H1 (cell line): Measurements from ENCODE around the gene ENPP6. TPM values are rescaled to one million over a fixed set of nuclear protein-coding genes. Genes with fewer than 3 reads are reported as not detected.

Experiments used
- BCL11A ChIP-seq, 2 experiments: IDR thresholded peaks; one replicate each; pipeline ENCODE4 v1.6.1; 2011; ENCODE audit warnings: low read depth in 2 of 2, low read length in 2 of 2, mild to moderate bottlenecking in 2 of 2
- FOSL1 ChIP-seq: IDR thresholded peaks from 2 replicates; pipeline ENCODE4 v1.6.1; 2011; ENCODE audit warnings: mild to moderate bottlenecking, low read depth, low read length, moderate library complexity; ENCODE audit not compliant: insufficient read depth
- PHF8 ChIP-seq: fragments of 200-600 bp; sonication (generic); conservative IDR thresholded peaks from 2 replicates; pipeline ENCODE4 v1.7.1; 2012; ENCODE audit warnings: low read depth, mild to moderate bottlenecking, inconsistent platforms, low read length, moderate library complexity
- POU5F1 ChIP-seq: IDR thresholded peaks from 2 replicates; pipeline ENCODE4 v1.6.1; 2011; ENCODE audit warnings: low read depth, mild to moderate bottlenecking, low read length, moderate library complexity
- SP1 ChIP-seq: IDR thresholded peaks from 2 replicates; pipeline ENCODE4 v1.6.1; 2011; ENCODE audit warnings: low read depth, low read length
- SP2 ChIP-seq: IDR thresholded peaks from 2 replicates; pipeline ENCODE4 v1.6.1; 2012; ENCODE audit warnings: mild to moderate bottlenecking, low read length, inconsistent platforms
- polyA plus RNA-seq, 7 experiments: library from polyadenylated mRNA; depleted of rRNA in 3 of 7; stranded (reverse) in 5 of 7; unstranded in 2 of 7; fragments of >200 nt in 5 of 7; fragments of 200-250 nt in 2 of 7; gene quantifications; 1 replicate in 5 of 7; 2 replicates in 1 of 7; 4 replicates in 1 of 7; pipeline versions ENCODE4 v1.2.1 to v1.2.3, GENCODE V29; 2011 to 2013; ENCODE audit warnings: missing spikeins in 2 of 7, mixed read lengths in 2 of 7
- total RNA-seq: library from RNA; stranded (reverse); fragmentation: NEBNext Ultra II Directional; extraction: Animal tissue kit (Norgen Biotek cat#: 25700); gene quantifications from 2 replicates; pipeline ENCODE4 v1.2.1, GENCODE V29; 2021
- TF ChIP-seq, protein P1 (sequence below): fragments of 300-600 bp; sonication (generic); IDR thresholded peaks from 2 replicates; pipeline ENCODE4 v1.7.1; 2012; ENCODE audit warnings: low read length, moderate library complexity, mild to moderate bottlenecking, inconsistent platforms; ENCODE audit not compliant: insufficient replicate concordance

The ENPP6 gene
- total and polyA plus RNA-seq, 2 of the 8 experiments (the other 6 are each of a cell fraction or from before 2014, with no cell fraction given), result 0.11 to 0.20 TPM

DNA sequence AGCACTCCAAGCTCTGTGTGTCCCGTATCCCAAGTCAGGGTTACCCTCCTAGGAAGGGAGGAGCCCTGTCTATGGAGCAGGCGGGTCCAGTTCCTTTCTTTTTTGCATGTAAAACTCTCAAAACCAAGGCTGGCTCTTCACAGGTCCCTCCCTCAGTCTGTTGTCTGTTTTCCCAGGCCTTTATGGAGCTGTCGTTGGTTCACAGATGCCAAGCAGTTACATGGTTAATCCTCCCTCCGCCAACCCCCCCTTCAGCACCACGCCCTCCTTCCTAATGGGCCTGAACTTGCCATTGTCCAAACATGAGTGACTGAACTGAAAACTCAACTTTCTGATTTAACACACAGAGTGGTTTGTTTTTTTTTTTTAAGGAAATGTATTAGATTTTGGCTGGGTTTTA, 164.2 kb downstream of the ENPP6 start (continued):
- TF ChIP-seq, protein P1, sequence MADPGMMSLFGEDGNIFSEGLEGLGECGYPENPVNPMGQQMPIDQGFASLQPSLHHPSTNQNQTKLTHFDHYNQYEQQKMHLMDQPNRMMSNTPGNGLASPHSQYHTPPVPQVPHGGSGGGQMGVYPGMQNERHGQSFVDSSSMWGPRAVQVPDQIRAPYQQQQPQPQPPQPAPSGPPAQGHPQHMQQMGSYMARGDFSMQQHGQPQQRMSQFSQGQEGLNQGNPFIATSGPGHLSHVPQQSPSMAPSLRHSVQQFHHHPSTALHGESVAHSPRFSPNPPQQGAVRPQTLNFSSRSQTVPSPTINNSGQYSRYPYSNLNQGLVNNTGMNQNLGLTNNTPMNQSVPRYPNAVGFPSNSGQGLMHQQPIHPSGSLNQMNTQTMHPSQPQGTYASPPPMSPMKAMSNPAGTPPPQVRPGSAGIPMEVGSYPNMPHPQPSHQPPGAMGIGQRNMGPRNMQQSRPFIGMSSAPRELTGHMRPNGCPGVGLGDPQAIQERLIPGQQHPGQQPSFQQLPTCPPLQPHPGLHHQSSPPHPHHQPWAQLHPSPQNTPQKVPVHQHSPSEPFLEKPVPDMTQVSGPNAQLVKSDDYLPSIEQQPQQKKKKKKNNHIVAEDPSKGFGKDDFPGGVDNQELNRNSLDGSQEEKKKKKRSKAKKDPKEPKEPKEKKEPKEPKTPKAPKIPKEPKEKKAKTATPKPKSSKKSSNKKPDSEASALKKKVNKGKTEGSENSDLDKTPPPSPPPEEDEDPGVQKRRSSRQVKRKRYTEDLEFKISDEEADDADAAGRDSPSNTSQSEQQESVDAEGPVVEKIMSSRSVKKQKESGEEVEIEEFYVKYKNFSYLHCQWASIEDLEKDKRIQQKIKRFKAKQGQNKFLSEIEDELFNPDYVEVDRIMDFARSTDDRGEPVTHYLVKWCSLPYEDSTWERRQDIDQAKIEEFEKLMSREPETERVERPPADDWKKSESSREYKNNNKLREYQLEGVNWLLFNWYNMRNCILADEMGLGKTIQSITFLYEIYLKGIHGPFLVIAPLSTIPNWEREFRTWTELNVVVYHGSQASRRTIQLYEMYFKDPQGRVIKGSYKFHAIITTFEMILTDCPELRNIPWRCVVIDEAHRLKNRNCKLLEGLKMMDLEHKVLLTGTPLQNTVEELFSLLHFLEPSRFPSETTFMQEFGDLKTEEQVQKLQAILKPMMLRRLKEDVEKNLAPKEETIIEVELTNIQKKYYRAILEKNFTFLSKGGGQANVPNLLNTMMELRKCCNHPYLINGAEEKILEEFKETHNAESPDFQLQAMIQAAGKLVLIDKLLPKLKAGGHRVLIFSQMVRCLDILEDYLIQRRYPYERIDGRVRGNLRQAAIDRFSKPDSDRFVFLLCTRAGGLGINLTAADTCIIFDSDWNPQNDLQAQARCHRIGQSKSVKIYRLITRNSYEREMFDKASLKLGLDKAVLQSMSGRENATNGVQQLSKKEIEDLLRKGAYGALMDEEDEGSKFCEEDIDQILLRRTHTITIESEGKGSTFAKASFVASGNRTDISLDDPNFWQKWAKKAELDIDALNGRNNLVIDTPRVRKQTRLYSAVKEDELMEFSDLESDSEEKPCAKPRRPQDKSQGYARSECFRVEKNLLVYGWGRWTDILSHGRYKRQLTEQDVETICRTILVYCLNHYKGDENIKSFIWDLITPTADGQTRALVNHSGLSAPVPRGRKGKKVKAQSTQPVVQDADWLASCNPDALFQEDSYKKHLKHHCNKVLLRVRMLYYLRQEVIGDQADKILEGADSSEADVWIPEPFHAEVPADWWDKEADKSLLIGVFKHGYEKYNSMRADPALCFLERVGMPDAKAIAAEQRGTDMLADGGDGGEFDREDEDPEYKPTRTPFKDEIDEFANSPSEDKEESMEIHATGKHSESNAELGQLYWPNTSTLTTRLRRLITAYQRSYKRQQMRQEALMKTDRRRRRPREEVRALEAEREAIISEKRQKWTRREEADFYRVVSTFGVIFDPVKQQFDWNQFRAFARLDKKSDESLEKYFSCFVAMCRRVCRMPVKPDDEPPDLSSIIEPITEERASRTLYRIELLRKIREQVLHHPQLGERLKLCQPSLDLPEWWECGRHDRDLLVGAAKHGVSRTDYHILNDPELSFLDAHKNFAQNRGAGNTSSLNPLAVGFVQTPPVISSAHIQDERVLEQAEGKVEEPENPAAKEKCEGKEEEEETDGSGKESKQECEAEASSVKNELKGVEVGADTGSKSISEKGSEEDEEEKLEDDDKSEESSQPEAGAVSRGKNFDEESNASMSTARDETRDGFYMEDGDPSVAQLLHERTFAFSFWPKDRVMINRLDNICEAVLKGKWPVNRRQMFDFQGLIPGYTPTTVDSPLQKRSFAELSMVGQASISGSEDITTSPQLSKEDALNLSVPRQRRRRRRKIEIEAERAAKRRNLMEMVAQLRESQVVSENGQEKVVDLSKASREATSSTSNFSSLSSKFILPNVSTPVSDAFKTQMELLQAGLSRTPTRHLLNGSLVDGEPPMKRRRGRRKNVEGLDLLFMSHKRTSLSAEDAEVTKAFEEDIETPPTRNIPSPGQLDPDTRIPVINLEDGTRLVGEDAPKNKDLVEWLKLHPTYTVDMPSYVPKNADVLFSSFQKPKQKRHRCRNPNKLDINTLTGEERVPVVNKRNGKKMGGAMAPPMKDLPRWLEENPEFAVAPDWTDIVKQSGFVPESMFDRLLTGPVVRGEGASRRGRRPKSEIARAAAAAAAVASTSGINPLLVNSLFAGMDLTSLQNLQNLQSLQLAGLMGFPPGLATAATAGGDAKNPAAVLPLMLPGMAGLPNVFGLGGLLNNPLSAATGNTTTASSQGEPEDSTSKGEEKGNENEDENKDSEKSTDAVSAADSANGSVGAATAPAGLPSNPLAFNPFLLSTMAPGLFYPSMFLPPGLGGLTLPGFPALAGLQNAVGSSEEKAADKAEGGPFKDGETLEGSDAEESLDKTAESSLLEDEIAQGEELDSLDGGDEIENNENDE, result no peak
- no peak for TF ChIP-seq FOSL1
- TF ChIP-seq POU5F1, result no peak
- no peak for TF ChIP-seq SP2
- TF ChIP-seq SP1, result no peak
- TF ChIP-seq PHF8, result no peak
- TF ChIP-seq BCL11A (IDR thresholded peaks at IDR 0.05; ENCODE audit: low read depth in 2 of 2, low read length in 2 of 2), result no peak
